GM19239 (cell line): ENCODE measurements around the gene GAL3ST3.

Experiments used
- DNase-seq: peaks from one replicate; pipeline ENCODE4 v3.0.0; 2011; ENCODE audit warnings: low spot score; ENCODE audit not compliant: insufficient read length
- FAIRE-seq: peaks from 2 replicates; lab custom pipeline; 2011; peaks lifted over from hg19 to GRCh38; lab: Jason Lieb, UNC

Gene GAL3ST3

GRCh38 chr11:66070604-66071380, 21.8 kb upstream of the GAL3ST3 start:
- DNase-seq (no peak), FAIRE-seq (peak; percentile 82)

GRCh38 chr11:66069715-66070603, 21.0 kb upstream of the GAL3ST3 start, which contains the start of gene PACS1:
PACS1 (plus strand) TSS chr11:66070272; CDS start chr11:66070487, 215 bp downstream.
- FAIRE-seq (peak; percentile 45), DNase-seq (peak; percentile 84)

GRCh38 chr11:66068923-66069714, 20.2 kb upstream of the GAL3ST3 start:
- DNase-seq (no peak), FAIRE-seq (peak; percentile 83)

GRCh38 chr11:66068154-66068821, 19.3 kb upstream of the GAL3ST3 start:
- FAIRE-seq (peak; percentile 26), DNase-seq (no peak)

- FAIRE-seq = no peak
- DNase-seq = no peak
These were observed 18.7 kb upstream of the GAL3ST3 start for GRCh38 chr11:66067640-66068039.

GRCh38 chr11:66066751-66067150, 17.8 kb upstream of the GAL3ST3 start:
- no peak for FAIRE-seq

GRCh38 chr11:66064571-66064970, 15.6 kb upstream of the GAL3ST3 start:
- DNase-seq (no peak), FAIRE-seq (no peak)

More at GRCh38 chr11:66066751-66067150, 17.8 kb upstream of the GAL3ST3 start:
- no peak for DNase-seq

- DNase-seq (no peak), FAIRE-seq (no peak)
These were observed 14.9 kb upstream of the GAL3ST3 start for GRCh38 chr11:66063900-66064299.

- DNase-seq (no peak), FAIRE-seq (no peak)
These were observed 13.4 kb upstream of the GAL3ST3 start for GRCh38 chr11:66062408-66062807.

GRCh38 chr11:66061268-66061667, 12.3 kb upstream of the GAL3ST3 start:
- DNase-seq = no peak
- FAIRE-seq = no peak

GRCh38 chr11:66059966-66060680, 11.2 kb upstream of the GAL3ST3 start:
- FAIRE-seq = no peak
- DNase-seq = no peak

GRCh38 chr11:66056501-66056900, 7.5 kb upstream of the GAL3ST3 start:
- DNase-seq = no peak
- no peak for FAIRE-seq

GRCh38 chr11:66055021-66055420, 6.1 kb upstream of the GAL3ST3 start:
- DNase-seq (no peak), FAIRE-seq (no peak)

- DNase-seq (no peak), FAIRE-seq (no peak)
These were observed 3.7 kb upstream of the GAL3ST3 start for GRCh38 chr11:66052664-66052982.

GRCh38 chr11:66051766-66052663, 3.1 kb upstream of the GAL3ST3 start, which contains the start of gene SF3B2:
SF3B2 (plus strand) TSS chr11:66052364; CDS start chr11:66052385, 21 bp downstream.
- peak; percentile 94 for FAIRE-seq

GRCh38 chr11:66051371-66051765, 2.4 kb upstream of the GAL3ST3 start:
- DNase-seq = no peak
- FAIRE-seq = peak; percentile 11

More at GRCh38 chr11:66051766-66052663, 3.1 kb upstream of the GAL3ST3 start, which contains the start of gene SF3B2:
- DNase-seq = peak; percentile 94

- DNase-seq = no peak
- no peak for FAIRE-seq
These were observed 1.7 kb upstream of the GAL3ST3 start for GRCh38 chr11:66050581-66051231.
